22Rv1 (cell line): ENCODE data around the gene DNM2.

ENCODE experiments used
- ZFX ChIP-seq: fragments of 450-650 bp; IDR thresholded peaks from 2 replicates; pipeline ENCODE4 v1.6.1; 2017; ENCODE audit warnings: antibody characterized with exemption, borderline replicate concordance
- TF ChIP-seq, protein P1 (sequence below): fragments of 450-650 bp; IDR thresholded peaks from 2 replicates; pipeline ENCODE4 v1.5.1; 2017; ENCODE audit warnings: mild to moderate bottlenecking

DNA sequence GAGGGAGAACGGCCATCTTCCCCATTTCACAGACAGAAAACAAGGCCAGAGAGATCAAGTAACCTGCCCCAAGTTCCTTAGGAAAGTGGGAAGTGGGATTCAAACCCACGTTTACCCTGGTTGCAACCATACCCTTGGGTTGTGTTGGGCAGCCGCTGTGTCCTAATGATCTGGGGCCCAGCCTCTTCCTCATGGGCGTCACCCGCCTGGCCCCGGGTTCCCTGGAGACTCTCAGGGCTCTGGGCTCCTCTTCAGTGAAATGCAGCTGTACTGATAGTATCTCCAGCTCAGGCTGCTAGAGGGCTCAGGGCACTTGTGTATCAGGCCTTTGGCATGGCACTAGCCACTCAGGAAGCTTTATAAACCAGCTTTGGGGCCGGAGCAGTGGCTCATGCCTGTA is 108.4 kb downstream of the DNM2 start:
- TF ChIP-seq, protein P1, sequence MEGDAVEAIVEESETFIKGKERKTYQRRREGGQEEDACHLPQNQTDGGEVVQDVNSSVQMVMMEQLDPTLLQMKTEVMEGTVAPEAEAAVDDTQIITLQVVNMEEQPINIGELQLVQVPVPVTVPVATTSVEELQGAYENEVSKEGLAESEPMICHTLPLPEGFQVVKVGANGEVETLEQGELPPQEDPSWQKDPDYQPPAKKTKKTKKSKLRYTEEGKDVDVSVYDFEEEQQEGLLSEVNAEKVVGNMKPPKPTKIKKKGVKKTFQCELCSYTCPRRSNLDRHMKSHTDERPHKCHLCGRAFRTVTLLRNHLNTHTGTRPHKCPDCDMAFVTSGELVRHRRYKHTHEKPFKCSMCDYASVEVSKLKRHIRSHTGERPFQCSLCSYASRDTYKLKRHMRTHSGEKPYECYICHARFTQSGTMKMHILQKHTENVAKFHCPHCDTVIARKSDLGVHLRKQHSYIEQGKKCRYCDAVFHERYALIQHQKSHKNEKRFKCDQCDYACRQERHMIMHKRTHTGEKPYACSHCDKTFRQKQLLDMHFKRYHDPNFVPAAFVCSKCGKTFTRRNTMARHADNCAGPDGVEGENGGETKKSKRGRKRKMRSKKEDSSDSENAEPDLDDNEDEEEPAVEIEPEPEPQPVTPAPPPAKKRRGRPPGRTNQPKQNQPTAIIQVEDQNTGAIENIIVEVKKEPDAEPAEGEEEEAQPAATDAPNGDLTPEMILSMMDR, result no peak
- TF ChIP-seq ZFX, result no peak
